Right renal cortex interstitium (tissue), 3 donors: ENCODE measurements around the gene KRT4. TPM values are rescaled to one million over a fixed set of nuclear protein-coding genes. Genes with fewer than 3 reads are reported as not detected.

Source experiments
- DNase-seq, 3 donors: peaks; one replicate each; pipeline ENCODE4 v3.0.0-alpha.2; 2013; ENCODE audit warnings: low read depth in 3 of 3, low spot score in 2 of 3
- polyA plus RNA-seq, 3 donors: library from polyadenylated mRNA; unstranded; fragments of 120-200 nt; gene quantifications; one replicate each; pipeline ENCODE4 v1.2.1, GENCODE V29; 2013; ENCODE audit not compliant: insufficient read length in 3 of 3

The KRT4 gene
- polyA plus RNA-seq, 3 donors, result 0.35 to 1.1 (median 0.54) TPM

DNA sequence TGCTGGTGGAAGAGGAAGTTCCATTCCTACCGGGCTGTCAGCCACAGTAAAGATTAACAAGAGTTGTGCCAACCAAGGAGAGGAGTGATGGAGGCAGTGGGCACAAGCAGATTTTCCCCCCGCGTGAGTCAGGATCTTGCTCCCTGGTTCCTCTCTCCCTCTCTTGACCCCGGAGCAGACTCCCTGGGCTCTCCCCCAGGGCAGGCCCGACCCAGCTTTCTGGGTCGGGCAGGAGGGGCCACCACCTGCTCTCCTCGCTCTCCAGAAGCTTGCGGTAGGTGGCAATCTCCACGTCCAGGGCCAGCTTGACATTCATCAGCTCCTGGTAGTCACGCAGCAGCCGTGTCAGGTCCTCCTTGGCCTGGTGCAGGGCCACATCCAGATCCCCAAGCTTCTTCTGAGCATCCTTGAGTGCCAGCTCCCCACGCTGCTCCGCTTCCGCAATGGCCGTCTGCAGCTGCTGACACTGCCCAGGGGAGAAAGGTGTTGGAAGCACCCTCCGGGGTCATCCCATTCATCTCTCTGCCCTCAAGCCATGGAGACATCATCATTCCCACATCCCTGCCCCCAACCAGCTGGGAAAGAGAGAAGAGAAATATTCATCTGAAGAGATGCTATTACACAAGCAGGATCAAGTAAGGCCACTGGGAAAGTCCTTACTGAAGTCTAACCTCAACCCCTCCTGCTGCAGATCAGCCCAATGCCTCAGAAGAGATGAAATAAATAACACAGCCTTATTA, 9.0 kb upstream of the KRT4 start:
- DNase-seq, result no peak

DNA sequence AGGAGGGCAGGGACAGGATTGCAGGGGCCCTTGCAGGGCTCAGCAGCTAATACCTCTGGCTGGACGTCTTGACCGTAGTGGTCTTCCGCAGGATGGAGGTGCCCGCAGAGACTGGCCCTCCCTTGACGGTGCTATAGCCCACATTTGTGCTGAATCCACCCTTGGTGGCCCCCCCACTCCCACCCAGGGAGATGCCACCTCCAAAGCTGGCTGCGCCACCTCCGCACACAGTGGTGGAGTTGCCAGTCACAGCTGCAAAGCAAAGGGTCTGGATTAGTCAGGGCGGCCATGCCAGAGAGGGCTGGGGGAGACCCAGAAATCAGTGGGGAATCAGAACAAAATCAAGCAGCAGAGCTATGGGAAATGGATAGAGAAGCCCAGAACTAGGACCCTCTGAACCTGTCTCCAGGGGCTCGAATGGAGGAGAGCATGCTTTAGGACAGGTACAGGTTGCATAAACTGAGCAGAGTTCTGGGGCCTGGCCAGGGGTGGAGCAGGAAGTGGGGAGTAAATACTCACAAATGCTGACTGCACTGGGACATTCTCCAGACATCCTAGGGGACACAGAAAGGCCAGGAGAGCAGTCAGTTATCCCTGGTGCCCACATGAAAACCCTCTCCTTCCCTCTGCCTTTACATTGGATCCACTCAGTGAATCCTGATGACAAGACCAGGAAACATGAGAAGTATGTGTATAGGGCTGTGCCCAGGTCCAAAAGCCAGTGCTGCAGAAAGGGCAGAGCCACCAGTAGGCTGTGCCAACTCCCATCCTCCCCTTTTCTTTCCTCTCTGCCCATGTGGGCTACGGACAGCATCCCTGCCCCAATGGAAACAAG, 8.1 kb upstream of the KRT4 start:
- DNase-seq, result no peak

DNA sequence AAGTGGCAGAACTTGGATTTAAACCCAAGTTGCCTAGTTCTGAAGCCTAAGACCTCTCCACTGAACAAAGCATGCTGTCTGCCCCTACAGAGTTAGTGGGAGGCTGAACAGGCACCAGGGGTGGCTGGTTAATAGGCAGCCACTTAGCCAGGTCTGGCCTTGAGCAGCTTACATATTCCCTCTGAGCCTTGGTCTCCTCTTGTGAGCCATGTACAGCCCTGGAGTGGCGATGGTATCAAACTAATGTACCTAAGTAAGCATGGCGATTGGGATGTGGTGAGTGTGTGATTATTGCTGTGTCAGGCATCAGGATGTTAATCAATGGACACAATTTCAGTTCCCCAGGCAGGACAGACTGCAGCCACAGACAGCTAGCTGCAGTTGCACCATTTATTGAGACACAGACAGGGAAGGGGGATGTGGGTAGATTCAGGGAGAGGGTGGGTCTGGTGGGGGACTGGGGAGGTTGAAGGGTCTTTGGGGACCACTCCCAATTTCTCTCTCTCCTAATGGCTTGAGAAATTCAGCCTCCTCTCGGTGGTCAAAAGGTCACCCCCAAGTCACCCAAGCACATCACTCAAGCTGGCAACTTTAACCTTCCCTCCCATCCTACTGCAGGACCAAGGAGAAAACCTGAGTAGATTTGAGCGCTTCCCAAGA, 7.3 kb upstream of the KRT4 start:
- DNase-seq, result no peak

DNA sequence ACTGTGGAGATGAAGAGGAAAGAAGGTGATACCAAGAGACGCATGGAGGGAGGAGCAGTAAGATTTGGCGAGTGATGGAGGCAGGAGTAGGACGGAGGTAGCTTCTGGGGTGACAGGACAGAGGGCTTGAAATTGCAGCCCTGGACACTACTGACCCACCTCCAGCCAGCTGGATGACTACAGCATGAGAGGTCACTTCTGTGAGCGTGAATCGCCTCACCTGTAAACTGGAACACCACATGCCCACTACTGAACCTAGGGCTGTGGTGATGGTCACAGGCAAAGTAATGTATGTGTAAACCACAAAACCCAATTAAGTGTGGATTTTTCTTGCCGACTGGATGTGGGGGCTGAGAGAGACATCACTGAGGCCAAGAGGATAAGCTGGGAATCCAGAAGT, 6.6 kb upstream of the KRT4 start:
- DNase-seq, result no peak

DNA sequence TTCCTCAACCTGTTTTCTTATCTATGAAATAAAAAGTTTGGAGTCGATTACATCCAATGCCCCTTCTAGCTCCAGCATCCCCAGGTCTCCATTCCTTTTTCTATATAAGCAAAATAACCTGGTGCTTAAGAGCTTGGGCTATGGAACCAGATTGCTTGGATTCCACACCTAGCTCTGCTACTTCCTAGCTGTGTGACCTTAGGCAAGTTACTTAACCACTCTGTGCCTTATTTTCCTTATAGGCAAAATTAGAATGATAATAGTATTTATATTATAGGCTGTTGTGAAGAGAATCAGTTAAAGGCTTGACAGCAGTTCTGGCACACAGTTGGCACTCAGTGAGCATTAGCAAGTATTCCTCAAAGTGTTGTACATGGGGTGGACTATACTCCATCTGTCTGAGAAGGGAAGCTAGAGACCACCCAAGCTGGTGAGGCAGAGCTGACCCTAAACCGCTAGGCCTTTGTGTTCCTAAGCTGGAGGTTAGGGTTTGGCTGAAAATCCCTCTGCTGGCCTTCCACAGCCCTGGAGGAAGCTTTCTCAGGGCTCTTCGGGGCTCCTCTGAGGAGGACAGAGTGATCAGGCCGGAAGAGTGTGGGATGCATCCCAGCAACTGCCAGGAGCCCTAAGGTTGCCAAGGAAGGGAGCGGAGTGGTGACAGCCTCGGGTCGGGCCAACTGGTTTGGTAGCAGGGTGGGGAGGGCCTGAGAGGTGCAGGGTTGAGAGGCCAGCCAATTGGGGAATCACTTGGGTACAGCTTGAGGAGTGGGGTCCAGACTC, 6.0 kb upstream of the KRT4 start:
- no peak for DNase-seq

DNA sequence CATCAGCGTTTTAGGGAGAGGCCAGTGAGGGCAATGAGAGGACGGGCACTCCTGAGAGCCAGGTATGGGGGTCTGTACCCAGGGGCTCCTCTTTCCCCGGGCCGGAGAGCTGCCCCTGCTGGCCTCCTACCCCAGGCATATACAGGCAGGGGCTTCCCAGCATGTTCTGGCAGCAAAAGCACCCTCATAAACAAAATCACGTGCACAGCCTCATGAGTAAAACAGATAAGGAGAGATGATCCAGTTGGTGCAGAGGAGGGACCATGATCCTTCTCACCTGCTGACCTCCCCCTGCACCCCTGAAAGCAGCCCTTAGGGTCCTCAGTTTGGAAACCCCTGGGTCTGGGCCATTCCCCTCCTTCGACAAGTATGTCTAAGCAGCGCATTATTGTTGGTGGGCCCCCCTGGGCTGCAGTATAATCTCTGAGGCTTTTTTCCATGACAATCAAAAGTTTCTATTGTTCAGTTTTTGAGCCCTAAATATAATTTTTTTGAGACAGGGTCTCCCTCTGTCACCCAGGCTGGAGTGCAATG, 5.0 kb upstream of the KRT4 start:
- no peak for DNase-seq

DNA sequence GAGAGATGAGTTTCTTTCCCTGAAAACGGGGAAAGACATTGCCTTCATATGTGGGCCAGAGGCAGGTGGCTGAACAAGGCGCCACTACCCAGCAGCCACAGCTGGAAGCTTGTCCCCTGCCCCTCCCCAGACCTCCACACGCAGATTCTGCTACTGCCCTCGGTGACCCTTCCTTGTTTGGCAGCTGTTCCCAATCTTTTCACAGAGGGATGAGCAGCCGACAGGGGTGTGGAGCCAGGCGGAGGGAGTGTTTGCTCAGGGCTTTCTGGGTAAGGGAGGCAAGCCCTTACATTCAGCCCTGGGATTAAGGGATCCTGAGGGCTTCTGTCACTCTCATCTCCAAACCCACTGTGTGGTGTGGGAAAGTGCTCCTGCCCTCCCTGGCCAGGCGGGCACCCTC, 4.5 kb upstream of the KRT4 start:
- peak in 1 of 3 donors; percentile 9 for DNase-seq

DNA sequence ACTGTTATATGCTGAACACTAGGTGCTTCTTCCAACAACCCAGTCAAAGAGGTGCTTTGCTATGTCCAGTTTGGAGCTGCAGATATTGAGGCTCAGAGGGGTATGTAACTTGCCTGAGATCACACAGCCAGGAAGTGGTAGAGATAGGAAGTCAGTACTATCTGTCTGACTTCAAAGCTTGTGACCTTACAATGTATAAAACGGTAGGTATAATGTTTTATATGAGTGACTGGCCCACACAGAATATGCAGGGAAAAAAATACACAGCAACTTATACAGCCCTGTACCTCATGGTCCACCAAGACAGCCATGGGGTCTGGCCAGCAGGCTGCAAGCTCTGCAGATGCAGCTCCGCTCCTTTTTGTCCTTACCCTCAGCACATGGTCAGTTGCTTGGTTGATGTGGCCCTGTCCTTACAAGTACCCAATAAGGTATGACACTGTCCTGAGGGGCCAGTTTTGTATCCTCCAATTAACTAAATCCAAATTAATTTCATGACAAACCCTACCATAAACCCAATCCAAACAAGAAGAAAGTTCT, 3.9 kb upstream of the KRT4 start:
- DNase-seq, result no peak

DNA sequence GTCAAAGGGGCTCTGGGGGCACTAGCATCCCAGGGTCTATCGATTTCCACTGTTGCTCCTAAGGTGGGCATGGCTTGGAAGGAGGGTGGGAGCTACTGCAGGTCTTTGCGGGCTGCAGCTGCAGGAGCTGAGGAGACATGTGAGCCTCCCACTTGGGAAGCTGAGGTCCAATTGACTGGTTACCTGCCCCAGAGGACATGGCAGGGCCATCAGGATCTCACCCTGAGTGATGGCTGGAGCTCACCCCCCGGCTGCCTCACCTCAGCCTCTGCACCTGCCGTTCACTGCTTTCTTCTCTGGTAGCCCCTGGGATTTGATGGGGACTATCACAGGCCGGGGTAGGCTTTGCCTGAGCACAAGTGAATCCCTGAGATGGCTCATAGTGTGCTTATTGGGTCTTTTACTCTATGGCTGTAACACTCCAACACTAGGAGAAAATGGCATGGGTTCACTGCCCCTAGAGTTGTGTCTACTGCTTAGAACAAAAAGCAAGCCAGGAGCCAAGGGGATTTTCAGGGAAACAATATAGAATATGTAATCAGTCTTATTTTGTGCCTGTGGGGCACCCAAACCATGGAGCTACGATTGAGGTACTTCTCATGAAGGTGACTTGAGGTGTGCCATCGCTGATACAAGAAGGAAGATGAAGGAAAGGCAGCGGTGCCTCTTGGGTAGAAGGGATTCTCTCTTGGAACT, 3.2 kb upstream of the KRT4 start:
- no peak for DNase-seq

DNA sequence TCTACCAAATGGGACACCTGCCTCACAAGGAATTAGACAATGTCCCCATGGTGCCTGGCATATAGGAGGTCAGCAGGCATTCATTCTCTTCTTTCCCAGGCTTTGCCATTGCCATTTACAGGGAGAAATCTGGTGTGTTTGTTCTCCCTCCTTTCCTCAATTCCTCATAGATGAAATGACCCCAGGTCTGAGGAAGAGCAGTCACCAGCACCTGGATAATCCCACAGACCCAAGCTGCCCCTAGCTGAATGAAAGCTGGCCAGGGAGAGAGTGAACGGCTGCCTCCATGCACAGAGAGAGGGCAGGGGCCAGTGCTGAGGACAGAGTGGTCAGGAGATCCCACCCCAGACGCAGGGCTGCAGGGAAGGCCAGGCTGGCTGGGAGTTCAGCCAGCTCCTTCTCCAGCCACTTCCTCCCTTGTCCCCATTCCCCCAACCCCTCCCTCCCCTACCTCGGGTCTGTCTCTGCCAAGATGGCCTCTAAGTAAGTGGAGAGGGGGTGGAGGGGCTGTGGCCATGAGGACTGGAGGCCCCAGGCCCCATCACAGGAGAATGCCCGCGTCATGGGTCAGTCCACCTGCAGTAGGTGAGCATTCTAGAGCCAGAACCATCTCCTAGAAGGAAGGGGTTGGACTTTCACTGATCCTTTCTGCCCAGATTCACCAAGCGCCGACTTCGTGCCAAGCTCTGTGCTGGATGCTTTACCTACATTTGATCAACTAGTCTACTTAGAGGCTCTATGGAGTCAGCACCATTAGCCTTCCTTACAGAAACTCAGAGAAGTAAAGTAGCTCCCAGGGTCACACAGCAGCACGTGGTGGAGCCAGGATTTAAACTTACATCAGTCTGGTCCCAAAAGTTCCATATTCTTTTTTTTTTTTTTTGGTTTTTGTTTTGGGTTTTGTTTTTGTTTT, 2.0 kb upstream of the KRT4 start:
- no peak for DNase-seq

DNA sequence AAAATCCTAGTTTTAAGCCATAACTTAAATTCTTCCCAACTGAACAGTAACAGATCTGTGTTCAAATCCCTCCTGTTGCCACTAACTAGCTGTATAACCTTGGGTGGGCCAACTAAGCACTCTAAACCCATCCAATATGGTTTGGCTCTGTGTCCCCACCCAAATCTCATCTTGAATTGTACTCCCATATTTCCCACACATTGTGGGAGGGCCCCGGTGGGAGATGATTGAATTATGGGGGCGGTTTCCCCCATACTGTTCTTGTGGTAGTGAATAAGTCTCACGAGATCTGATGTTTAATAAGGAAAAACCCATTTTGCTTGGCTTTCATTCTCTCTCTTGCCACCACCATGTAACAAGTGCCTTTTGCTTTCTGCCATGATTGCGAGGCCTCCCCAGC, 1.2 kb upstream of the KRT4 start:
- DNase-seq, result no peak

DNA sequence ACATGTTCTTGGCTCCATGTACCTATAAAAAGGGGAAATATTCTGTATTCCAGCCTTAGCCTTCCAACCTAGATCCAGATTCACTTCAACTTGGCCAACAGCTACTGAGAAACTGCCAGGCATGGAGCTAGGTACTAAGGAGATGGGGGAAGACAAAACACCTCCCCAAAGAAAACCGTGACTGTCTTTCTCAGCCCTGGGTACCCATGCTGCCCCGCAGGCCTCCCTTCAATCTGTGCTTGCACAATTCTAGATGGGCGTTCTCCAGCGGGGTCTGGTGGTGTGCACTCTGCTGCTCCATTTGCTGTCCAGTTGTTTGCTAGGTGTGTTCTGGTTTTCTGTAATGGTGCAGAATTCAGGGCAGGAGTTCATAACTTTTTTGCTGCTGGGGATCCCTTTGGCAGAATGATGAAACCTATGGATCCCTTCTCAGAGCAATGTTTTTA, 817 bp upstream of the KRT4 start:
- no peak for DNase-seq

DNA sequence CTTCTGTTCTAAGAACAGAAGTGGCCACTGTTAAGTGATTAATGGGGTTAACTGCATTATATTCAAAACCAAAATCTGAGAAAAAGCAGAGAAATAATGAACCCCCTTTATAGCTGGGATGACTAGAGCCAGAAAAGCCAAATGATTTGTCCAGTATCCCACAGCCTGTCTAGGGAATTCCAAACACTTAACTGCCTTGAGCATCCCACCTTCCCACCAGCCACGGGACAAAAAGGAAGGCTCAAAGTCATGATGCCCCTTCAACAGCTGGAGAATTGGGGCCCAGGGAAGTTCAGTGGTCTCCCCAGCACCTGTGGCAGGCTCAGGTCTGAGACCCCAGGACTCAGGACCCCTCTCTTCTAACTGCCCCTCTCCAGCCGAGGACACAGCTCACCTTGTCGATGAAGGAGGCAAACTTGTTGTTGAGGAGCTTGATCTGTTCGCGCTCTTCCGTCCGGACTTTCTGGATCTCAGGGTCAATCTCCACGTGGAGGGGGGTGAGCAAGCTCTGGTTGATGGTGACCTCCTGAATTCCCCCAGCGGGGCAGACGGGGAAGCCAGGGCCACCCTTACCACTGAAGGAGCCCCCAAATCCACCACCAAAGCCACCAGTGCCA, 605 bp downstream of the KRT4 start:
- DNase-seq, result no peak

DNA sequence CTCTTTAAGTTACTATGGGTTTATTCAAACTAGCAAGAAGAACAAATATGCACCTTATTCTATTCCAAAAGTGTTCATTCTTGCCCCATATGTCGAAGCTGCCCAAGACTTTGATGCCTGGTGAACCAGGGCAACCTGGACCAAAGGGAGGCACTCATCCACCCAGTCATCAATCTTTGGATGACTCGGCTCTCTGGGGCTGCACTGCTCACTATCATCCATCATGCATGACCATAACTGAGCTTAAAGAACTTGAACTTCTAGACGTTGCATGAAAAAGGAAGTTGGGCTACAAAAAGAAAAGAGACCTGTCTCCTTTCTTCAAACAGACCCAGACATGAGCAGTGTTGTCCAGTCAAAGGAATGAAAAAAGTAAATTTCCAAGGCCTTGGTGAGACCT, 1.2 kb downstream of the KRT4 start:
- no peak for DNase-seq

DNA sequence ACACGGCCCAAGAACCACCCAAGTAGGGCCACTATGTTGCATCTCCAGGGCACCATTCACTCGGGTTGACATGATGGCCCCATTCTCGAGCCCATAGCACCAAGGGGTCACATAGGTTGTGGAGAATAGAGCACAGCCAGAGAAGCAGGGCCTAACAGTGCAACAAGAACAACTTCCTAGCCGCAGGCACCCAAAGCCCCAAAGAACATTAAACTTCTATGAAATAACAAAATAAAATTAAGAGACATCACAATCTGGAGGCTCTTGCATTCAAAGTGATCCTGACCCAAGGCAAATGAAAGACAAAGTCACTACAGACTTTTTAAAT, 1.9 kb downstream of the KRT4 start:
- DNase-seq, result no peak

DNA sequence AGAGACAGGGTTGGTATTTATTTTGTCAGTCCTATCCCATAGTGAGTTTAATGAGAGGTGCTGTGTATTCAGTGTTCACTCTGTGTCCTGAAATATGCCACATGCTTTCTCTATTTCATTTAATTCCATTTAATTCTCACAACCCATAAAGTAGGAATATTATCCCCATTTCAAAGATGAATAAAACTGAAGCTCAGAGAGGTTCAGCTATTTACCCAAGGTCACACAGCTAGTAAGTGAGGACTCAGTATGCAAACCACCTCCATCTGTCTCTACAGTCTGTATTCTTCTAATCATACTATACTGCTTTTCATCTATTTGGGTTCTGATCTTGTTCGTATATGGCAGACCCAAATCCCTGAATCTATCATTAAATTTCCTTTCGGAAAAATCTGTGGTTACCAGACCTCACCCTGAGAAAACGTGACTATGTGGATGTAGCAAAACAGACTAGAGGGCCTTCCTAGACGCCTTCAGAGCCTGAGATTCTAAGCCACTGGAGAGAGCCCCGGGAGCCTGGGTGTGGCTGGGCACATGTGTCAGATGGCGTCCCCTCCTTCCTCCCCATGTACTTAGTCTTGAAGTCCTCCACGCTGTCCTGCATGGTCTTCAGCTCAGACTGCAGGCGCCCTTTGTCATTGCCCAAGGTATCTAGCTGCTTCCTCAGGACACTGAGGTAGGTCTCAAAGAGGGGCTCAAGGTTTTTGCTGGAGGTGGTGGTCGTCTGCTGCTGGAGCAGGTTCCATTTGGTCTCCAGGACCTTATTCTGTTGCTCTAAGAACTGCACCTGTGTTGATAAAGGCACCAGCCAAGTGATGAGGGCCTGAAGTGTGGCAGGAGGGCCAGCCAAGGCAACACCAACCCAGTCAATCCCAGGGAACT, 2.5 kb downstream of the KRT4 start:
- DNase-seq, result no peak

DNA sequence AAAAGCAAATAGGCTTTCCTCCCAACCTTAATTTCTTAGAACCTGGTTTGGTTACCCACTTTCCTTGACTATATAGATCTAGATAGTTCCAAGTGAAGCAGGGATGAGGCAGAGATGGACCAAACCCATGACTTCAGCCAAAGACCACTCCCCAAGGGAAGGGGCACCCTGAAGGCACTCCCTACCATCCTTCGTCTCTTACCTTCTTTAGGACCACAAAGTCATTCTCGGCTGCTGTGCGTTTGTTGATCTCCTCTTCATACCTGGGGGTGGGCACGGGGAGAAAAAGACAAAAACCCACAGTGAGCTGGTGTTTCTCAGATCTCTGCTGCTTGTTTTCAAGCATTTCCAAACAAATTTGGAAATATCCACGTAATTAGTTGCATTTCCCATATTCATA, 3.4 kb downstream of the KRT4 start:
- no peak for DNase-seq
